CD4-positive, alpha-beta T cell treated with Interleukin-12 subunit alpha and Interleukin-12 subunit beta, for 1 hour (primary cell): ENCODE data around the gene ANAPC1.
"Not testable (repeated sequence)": the region's sequence is repeated elsewhere in the genome, so short reads cannot be mapped to it uniquely, and the experiment has no call there.

Experiments
- DNase-seq: peaks from one replicate; pipeline ENCODE4 v3.0.0-alpha.2; 2020

The ANAPC1 gene

DNA sequence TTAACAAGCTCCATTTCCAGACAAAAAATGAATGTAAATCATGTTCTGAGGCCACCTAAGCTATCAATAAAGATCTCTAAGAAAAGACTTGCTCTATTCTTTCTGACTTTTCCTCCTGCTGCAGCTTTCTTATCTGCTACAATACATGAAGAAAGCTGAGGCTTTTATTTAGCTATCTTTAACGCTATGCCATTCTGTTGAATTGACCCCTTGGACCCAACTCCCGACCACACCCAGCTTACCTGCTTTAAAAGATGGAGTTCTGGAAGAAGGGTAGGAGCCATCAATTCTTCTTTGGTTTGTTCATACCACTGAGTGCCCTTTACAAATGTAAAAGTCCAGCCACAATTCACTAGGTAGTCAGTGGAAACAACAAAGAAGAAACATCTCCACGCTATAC, 99.9 kb downstream of the ANAPC1 start:
- not testable (repeated sequence) for DNase-seq

DNA sequence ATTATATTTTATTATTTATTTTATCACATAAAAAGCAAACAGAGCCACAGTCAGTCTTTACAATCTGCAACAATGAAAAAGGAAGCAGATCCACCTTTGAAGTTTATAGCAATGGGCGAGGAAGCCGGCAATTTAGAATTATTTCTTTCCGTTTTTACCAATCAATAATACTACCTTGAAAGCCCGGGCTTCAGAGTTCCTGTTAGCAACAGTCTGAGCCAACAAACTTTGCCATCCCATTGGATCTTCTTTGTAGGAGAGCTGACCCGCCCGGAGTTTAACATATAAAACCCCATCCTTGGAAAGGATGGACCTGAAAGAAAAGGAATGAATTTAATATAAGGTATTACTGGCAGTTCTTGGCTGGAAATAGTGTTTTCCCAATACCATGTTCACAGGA, 101.8 kb downstream of the ANAPC1 start:
- DNase-seq = not testable (repeated sequence)

DNA sequence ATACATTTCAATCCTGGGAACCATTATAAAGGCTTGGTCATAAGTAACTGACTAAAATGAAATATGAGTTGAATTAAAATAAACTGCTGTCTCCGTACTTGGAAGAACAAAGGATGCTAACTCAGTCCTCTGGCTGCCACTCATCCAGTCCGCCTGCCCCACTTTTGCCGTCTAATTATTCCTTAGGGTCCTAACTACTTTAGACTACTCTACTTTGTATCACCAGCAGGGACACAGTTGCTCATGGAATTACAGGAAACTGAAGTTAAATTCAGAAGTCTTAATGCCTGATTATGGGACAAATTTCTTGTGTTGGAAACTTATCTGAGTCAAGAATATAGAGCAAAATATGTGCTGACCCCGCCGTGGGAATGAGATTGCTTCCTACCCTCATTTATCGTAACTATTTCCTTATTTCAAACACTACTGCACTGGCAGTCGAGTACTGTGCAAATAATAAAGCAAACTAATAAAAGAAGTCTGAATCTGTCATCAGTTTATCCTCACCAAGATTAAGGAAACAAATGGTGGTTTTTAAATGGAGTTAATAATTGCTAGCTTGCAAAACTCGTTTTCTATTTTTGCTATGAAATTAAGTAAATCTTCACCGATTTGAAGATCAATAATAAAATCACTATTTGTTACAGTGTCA, 102.4 kb downstream of the ANAPC1 start:
- not testable (repeated sequence) for DNase-seq

DNA sequence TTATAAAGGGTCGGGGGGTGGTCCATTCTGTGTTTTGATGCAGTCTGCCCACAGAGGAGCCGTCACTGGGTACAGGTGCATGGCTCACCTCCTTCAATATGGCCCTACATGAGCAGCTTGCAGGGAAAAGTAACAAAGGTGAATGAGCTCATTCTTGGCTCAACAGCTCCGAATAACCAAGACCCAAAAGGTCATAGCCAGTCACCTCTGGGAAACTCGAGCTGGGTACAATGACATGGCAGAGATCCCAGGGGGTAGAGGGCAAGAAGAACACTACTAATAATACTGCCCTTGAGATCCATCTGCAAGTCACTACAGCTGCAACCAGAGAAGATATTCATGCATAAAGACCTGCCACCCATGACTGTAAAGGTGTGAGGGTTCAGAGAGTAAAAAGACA, 106.8 kb downstream of the ANAPC1 start:
- not testable (repeated sequence) for DNase-seq

DNA sequence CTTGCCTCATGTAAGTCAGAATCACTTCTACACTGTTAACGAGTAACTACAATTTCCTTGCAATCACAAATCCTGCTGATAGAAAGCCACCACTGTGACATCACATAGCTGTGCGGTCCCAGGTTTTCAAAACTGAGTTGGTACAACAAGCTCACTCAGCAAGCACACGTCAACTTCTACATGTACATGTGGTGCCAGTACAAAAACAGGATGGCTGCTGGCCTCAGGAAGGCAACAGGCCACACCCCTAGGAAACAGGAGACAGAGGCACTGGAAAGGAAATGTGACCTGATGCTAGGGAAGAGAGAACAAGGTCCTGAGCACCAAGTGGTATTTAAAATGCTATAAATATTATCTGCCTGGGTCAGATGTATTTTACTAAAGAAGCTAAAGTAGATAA, 107.7 kb downstream of the ANAPC1 start:
- DNase-seq = not testable (repeated sequence)

GRCh38 chr2:111772180-111772579, 111.8 kb downstream of the ANAPC1 start:
- DNase-seq = not testable (repeated sequence)

- not testable (repeated sequence) for DNase-seq
These were observed 112.9 kb downstream of the ANAPC1 start for GRCh38 chr2:111770916-111771658.

- DNase-seq = not testable (repeated sequence)
These were observed 115.5 kb downstream of the ANAPC1 start for GRCh38 chr2:111768266-111769190.

- DNase-seq = not testable (repeated sequence)
These were observed 116.9 kb downstream of the ANAPC1 start for GRCh38 chr2:111767087-111767486.

GRCh38 chr2:111766295-111766694, 117.7 kb downstream of the ANAPC1 start:
- not testable (repeated sequence) for DNase-seq

DNA sequence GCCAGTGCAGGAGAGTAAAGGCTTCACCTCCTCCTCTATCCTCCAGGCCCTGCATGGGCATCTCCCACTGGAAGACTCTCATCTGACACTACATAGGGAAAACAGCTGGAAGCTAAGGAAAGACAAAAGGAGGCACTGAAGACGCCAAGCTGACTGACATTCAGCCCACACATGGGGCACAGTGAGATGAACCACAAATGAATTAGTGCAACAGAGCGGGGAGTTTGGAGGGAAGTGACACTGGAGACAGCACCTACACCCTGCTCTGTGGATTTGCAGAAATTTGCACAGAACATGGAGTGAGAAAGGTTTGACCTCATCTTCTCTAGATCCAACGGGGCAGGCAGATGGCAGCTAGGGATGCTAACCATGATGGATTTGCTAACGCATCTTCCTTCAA, 119.8 kb downstream of the ANAPC1 start:
- DNase-seq = not testable (repeated sequence)

- DNase-seq = not testable (repeated sequence)
These were observed 123.2 kb downstream of the ANAPC1 start for GRCh38 chr2:111760697-111761284.

GRCh38 chr2:111752533-111752932, 131.5 kb downstream of the ANAPC1 start:
- DNase-seq = not testable (repeated sequence)

- DNase-seq = not testable (repeated sequence)
These were observed 133.4 kb downstream of the ANAPC1 start for GRCh38 chr2:111750641-111751040.

- not testable (repeated sequence) for DNase-seq
These were observed 135.6 kb downstream of the ANAPC1 start for GRCh38 chr2:111748429-111748828.

DNA sequence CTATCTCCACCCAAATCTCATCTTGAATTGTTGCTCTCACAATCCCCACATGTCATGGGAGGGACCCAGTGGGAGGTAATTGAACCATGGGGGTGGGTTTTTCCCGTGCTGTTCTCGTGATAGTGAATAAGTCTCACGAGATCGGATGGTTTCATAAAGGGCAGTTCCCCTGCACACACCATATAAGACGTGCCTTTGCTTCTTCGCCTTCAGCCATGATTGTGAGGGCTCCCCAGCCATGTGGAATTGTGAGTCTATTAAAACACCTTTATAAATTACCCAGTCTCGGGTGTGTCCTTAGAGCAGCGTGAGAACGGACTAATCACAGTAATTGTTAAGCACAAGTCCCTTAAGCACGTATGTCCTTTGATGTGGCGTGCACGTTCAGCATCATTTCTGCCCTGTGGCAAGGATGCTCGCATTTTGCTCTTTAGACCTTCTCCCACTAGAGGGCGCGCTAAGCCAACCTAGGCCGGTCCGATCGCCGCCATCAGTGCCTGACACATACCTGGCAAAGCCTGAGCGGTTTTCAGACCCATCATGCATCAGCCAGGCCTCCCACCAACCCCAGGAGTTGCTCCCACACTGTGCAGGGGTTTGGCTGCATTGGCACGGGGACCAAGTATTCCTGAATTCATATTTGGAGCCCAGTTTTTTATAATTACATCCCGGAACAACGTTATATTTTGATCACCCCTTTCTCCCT, 136.4 kb downstream of the ANAPC1 start:
- DNase-seq = peak; percentile 90

- not testable (repeated sequence) for DNase-seq
These were observed 139.2 kb downstream of the ANAPC1 start for GRCh38 chr2:111744751-111745150.

DNA sequence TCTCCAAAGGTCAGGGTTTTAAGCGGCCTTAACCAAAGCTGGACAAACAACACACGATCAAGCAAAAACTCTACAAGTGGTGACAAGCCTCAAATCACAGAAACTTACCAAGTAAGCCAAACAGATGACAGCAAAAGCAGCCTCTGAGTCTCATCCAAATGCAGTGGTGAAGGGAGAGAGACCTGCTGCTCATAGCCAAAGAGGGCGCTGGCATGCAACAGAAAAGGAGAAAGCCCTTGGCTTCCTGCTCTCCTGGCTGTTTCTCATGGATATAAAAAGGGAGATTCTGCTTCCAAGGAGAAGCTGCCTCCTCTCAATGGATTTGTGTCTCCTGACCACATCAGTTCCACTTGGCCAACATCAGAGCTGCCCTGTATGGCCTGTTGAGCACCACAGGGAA, 142.5 kb downstream of the ANAPC1 start:
- not testable (repeated sequence) for DNase-seq

GRCh38 chr2:111735838-111736721, 147.9 kb downstream of the ANAPC1 start:
- not testable (repeated sequence) for DNase-seq

DNA sequence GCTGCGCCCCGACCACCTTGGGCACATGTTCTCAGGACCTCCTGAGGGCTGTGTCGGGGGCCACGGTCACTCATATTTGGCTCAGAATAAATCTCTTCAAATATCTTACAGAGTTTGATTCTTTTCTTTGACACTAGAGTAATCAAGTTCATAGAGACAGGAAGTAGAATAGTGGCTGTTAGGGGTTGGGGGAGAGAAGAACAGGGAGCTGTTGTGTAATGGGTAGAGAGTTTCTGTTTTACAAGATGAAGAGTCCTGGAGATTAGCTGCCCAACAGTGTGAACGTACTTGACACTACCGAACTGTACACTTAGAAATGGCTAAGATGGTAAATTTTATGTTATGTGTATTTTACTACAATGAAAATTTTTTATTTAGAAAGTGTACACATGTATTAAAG, 148.6 kb downstream of the ANAPC1 start:
- DNase-seq = not testable (repeated sequence)
